ENCODE measurements around the gene SLC52A3. TPM values are rescaled to one million over a fixed set of nuclear protein-coding genes. Genes with fewer than 3 reads are reported as not detected.
A peak's percentile ranks its signal among the peaks of the same experiment; 100 is the strongest.
"Not testable (repeated sequence)": the region's sequence is repeated elsewhere in the genome, so short reads cannot be mapped to it uniquely, and the experiment has no call there.

The SLC52A3 gene
- total RNA-seq (1.9 TPM), polyA plus RNA-seq (2.8 TPM)

GRCh38 chr20:768426-768978 lies at the start of gene SLC52A3:
SLC52A3 (minus strand) TSS chr20:768500; CDS start chr20:765774, 2,726 bp downstream.
- Histone ChIP-seq H3K27ac (ENCODE audit: low read depth) (no peak within 1 kb of the TSS), H3K36me3 (ENCODE audit: insufficient read depth) (no peaks in the 10 kb centered on the region), H3K4me1 (ENCODE audit: insufficient read depth) (no peaks in the 10 kb centered on the region), H3K4me3 (ENCODE audit: low read depth, low read length) (no peak within 1 kb of the TSS)
- no peak for DNase-seq (ENCODE audit: extremely low spot score)
- WGBS, result 50% methylated on average over 12 of the region's 12 CpGs

GRCh38 chr20:815914-816606 lies 47.8 kb upstream of the SLC52A3 start:
- WGBS, result 27% methylated on average over 13 of the region's 13 CpGs
- Histone ChIP-seq H3K4me1 (ENCODE audit: insufficient read depth) (no peaks in the 10 kb centered on the region), H3K27ac (ENCODE audit: low read depth) (no peak overlapping the region), H3K36me3 (ENCODE audit: insufficient read depth) (no peaks in the 10 kb centered on the region), H3K4me3 (ENCODE audit: low read depth, low read length) (no peak overlapping the region)
- DNase-seq (ENCODE audit: extremely low spot score), result no peak

GRCh38 chr20:815226-815625 lies 46.9 kb upstream of the SLC52A3 start:
- DNase-seq (ENCODE audit: extremely low spot score), result no peak
- H3K4me1 ChIP-seq (ENCODE audit: insufficient read depth), result no peaks in the 10 kb centered on the region
- H3K27ac ChIP-seq (ENCODE audit: low read depth), result no peak overlapping the region
- 89% methylated on average over 10 of the region's 10 CpGs for whole genome bisulfite sequencing
- H3K4me3 ChIP-seq (ENCODE audit: low read depth, low read length), result no peak overlapping the region
- no peaks in the 10 kb centered on the region for H3K36me3 ChIP-seq (ENCODE audit: insufficient read depth)

DNA sequence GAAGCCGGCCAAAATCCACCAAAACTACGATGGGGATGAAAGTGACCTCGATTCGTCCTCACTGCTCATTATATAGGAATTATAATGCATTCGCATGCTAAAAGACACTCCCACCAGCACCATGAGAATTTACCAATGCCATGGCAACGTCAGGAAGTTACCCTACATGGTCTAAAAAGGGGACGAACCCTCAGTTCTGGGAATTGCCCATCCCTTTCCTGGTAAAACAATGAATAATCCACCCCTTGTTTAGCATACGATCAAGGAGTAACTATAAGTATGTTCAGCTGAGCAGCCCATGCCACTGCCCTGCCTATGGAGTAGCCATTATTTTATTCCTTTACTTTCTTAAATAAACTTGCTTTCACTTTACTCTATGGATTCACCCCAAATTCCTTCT lies 45.1 kb upstream of the SLC52A3 start:
- Histone ChIP-seq H3K4me1 (ENCODE audit: insufficient read depth) (no peaks in the 10 kb centered on the region), H3K4me3 (ENCODE audit: low read depth, low read length) (no peak overlapping the region), H3K27ac (ENCODE audit: low read depth) (no peak overlapping the region), H3K36me3 (ENCODE audit: insufficient read depth) (no peaks in the 10 kb centered on the region)
- 51% methylated on average over 8 of the region's 8 CpGs for WGBS
- no peak for DNase-seq (ENCODE audit: extremely low spot score)

GRCh38 chr20:812435-812814 lies 44.1 kb upstream of the SLC52A3 start:
- H3K36me3 ChIP-seq (ENCODE audit: insufficient read depth); H3K27ac ChIP-seq (ENCODE audit: low read depth); H3K4me1 ChIP-seq (ENCODE audit: insufficient read depth); H3K4me3 ChIP-seq (ENCODE audit: low read depth, low read length); DNase-seq (ENCODE audit: extremely low spot score): not testable (repeated sequence)
- WGBS, result 27% methylated on average over 2 of the region's 2 CpGs

DNA sequence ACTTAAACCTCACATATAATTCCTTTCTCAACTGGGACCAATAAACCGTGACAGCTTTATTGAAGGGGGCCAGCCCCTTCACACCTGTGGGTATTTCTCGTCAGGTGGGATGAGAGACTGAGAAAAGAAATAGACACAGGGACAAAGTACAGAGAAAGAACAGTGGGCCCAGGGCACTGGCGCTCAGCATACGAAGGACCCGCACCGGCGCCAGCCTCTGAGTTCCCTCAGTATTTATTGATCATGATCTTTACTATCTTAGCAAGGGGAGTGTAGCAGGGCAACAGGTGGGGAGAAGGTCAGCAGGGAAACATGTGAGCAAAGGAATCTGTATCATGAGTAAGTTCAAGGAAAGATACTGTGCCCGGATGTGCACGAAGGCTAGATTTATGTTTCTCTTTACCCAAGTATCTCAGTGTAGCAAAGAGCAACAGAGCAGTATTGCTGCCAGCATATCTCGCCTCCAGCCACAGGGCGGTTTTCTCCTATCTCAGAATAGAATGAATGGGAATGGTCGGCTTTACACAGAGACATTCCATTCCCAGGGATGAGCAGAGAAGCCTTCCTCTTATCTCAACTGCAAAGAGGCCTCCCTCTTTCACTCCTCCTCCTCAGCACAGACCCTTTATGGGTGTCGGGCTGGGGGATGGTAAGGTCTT lies 43.6 kb upstream of the SLC52A3 start:
- H3K27ac ChIP-seq (ENCODE audit: low read depth); DNase-seq (ENCODE audit: extremely low spot score); H3K4me3 ChIP-seq (ENCODE audit: low read depth, low read length); H3K36me3 ChIP-seq (ENCODE audit: insufficient read depth); H3K4me1 ChIP-seq (ENCODE audit: insufficient read depth): not testable (repeated sequence)
- WGBS, result 42% methylated on average over 13 of the region's 13 CpGs

- 18% methylated on average over 1 of the region's 1 CpG for WGBS
- no peaks in the 10 kb centered on the region for H3K4me1 ChIP-seq (ENCODE audit: insufficient read depth)
Observed at GRCh38 chr20:805713-806112, 37.4 kb upstream of the SLC52A3 start.

DNA sequence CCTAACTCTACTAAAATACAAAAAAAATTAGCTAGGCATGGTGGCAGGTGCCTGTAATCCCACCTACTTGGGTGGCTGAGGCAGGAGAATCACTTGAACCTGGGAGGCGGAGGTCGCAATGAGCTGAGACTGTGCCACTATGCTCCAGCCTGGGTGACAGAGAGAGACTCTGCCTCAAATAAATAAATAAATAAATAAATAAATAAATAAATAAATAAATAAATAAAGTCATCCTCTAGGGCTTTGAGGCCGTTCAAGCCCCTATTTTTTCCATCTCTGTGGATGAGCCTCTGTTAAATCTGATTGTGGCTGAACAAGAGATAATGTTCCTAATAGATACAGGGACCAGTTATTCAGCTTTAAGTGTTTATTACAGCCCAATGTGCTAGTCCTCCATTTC lies 33.4 kb upstream of the SLC52A3 start:
- H3K4me1 ChIP-seq (ENCODE audit: insufficient read depth), result no peaks in the 10 kb centered on the region
- H3K36me3 ChIP-seq (ENCODE audit: insufficient read depth), result no peaks in the 10 kb centered on the region
- no peak for DNase-seq (ENCODE audit: extremely low spot score)
- no peak overlapping the region for H3K27ac ChIP-seq (ENCODE audit: low read depth)
- H3K4me3 ChIP-seq (ENCODE audit: low read depth, low read length), result no peak overlapping the region
- 83% methylated on average over 3 of the region's 3 CpGs for WGBS

More at GRCh38 chr20:805713-806112, 37.4 kb upstream of the SLC52A3 start:
- Histone ChIP-seq H3K4me3 (ENCODE audit: low read depth, low read length) (no peak overlapping the region), H3K27ac (ENCODE audit: low read depth) (no peak overlapping the region), H3K36me3 (ENCODE audit: insufficient read depth) (no peaks in the 10 kb centered on the region)
- no peak for DNase-seq (ENCODE audit: extremely low spot score)

DNA sequence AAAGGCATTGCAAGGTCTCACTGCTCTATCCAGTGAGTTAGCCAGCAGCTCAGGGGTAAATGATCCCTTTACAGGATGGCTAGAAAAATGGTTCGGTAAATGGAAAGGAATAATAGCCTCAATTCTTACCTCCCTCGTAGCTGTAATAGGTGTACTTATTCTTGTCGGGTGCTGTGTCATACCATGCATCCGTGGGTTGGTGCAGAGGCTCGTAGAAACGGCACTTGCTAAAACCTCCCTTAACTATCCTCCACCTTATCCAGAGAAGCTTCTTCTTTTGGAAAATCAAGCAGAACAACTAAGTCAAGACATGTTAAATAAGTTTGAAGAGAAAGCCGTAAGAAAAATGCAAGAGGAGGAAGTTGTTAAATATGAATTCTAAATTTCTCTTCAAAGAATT lies 31.7 kb upstream of the SLC52A3 start:
- not testable (repeated sequence) for H3K4me3 ChIP-seq (ENCODE audit: low read depth, low read length); H3K27ac ChIP-seq (ENCODE audit: low read depth); H3K36me3 ChIP-seq (ENCODE audit: insufficient read depth); H3K4me1 ChIP-seq (ENCODE audit: insufficient read depth); DNase-seq (ENCODE audit: extremely low spot score)
- 90% methylated on average over 7 of the region's 7 CpGs for WGBS

DNA sequence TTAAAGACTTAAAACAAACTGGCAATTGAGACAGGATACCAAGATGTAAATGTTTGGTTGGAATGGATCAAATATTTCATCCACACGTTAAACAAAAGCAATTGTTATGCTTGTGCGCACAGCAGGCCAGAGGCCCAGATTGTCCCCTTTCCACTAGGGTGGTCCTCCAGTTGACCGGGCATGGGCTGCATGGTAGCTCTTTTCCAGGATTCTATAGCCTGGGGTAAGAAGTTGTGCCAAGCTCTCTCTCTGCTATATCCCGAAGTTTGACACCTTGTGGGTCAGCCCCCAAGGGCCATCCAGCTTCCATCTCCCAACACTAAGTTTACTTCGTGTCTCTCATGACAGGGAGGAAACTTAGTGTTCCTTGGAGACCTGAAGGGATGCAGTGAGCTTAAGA lies 30.4 kb upstream of the SLC52A3 start:
- not testable (repeated sequence) for H3K4me1 ChIP-seq (ENCODE audit: insufficient read depth); DNase-seq (ENCODE audit: extremely low spot score); H3K27ac ChIP-seq (ENCODE audit: low read depth); H3K4me3 ChIP-seq (ENCODE audit: low read depth, low read length); H3K36me3 ChIP-seq (ENCODE audit: insufficient read depth)
- WGBS, result 76% methylated on average over 5 of the region's 5 CpGs

DNA sequence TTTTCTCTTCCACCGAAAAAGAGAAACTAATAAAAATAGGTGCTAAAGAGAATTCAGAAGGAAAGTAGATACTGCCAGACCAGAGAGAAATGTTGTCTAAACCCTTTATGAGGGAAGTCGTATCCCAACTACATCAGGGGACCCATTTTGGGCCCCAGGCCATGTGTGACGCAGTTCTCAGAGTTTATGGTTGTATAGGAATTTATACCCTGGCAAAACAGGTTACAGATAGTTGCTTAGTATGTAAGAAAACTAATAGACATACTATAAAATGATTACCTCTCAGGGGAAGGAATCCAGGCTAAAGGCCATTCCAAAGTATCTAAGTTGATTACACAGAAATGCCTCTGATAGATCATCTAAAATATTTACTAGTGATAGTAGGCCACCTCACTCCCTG lies 28.6 kb upstream of the SLC52A3 start:
- H3K4me1 ChIP-seq (ENCODE audit: insufficient read depth), result no peaks in the 10 kb centered on the region
- H3K27ac ChIP-seq (ENCODE audit: low read depth), result no peak overlapping the region
- whole genome bisulfite sequencing, result 65% methylated on average over 3 of the region's 3 CpGs
- H3K4me3 ChIP-seq (ENCODE audit: low read depth, low read length), result no peak overlapping the region
- H3K36me3 ChIP-seq (ENCODE audit: insufficient read depth), result no peaks in the 10 kb centered on the region
- no peak for DNase-seq (ENCODE audit: extremely low spot score)

DNA sequence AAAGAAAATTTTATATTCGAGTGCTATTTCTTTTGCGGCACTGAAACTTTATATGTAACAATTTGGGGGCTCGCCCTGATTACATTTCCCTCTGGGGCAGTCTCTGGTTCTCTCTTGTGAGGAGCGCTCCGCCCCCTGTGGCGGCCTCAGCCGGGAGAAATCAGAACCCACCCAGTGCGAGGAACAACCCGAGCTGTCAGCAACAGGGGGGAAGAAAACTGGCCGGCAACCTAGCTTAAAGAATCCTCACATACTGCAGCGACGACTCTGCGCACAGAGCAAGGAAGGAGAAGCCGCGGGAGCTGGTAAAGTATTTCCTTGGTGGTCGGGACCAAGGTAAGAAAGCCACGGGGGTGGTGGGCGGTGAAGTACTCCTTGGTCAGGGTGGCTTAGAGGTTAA lies 23.9 kb upstream of the SLC52A3 start:
- Histone ChIP-seq H3K4me1 (ENCODE audit: insufficient read depth) (no peaks in the 10 kb centered on the region), H3K27ac (ENCODE audit: low read depth) (no peak overlapping the region), H3K36me3 (ENCODE audit: insufficient read depth) (no peaks in the 10 kb centered on the region), H3K4me3 (ENCODE audit: low read depth, low read length) (no peak overlapping the region)
- DNase-seq (ENCODE audit: extremely low spot score), result no peak
- 92% methylated on average over 18 of the region's 18 CpGs for WGBS

DNA sequence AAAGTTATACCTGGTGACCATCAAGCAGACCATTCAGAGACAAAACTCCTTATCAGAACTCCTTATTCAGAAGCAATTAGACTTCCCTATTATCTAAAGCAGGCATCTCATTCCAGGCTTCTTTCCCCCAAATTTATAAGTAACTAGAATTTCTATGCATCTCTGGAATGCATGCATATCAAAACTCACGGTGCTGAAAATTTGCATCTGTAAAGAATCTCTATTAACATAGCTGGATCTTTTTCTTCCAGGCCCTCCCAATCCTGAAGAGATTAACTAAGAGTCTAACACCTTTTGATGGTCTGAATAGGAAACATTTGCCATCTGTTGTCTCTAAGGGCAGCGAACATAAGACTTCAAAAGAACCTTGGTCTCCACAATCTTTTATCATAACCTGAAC lies 22.8 kb upstream of the SLC52A3 start:
- no peak overlapping the region for H3K4me3 ChIP-seq (ENCODE audit: low read depth, low read length)
- WGBS, result 50% methylated on average over 2 of the region's 2 CpGs
- no peak overlapping the region for H3K27ac ChIP-seq (ENCODE audit: low read depth)
- H3K36me3 ChIP-seq (ENCODE audit: insufficient read depth), result no peaks in the 10 kb centered on the region
- no peak for DNase-seq (ENCODE audit: extremely low spot score)
- H3K4me1 ChIP-seq (ENCODE audit: insufficient read depth), result no peaks in the 10 kb centered on the region

- WGBS, result 18% methylated on average over 1 of the region's 1 CpG
- peak; percentile 15 for DNase-seq (ENCODE audit: extremely low spot score)
- Histone ChIP-seq H3K36me3 (ENCODE audit: insufficient read depth) (no peaks in the 10 kb centered on the region), H3K4me1 (ENCODE audit: insufficient read depth) (no peaks in the 10 kb centered on the region), H3K4me3 (ENCODE audit: low read depth, low read length) (no peak overlapping the region), H3K27ac (ENCODE audit: low read depth) (no peak overlapping the region)
Observed at GRCh38 chr20:787825-788224, 19.5 kb upstream of the SLC52A3 start.
